Thoracic aorta (tissue), 2 donors: ENCODE measurements around the gene SRSF10. TPM values are rescaled to one million over a fixed set of nuclear protein-coding genes. Genes with fewer than 3 reads are reported as not detected.

ENCODE experiments used
- ATAC-seq: fragments of 150-250 bp; one replicate; pipeline ENCODE4 v1.8.0; 2017; ENCODE audit warnings: low read depth; ENCODE audit not compliant: insufficient number of reproducible peaks, low FRiP score
- DNase-seq: peaks from one replicate; pipeline ENCODE4 v3.0.0-alpha.2; 2020; ENCODE audit warnings: low spot score
- H3K27ac ChIP-seq, 2 donors: fragments of 200-600 bp; sonication (generic); 1 replicate in 1 of 2; 2 replicates in 1 of 2; pipeline ENCODE4 v1.5.1; 2016; ENCODE audit warnings: mild to moderate bottlenecking in 2 of 2, moderate library complexity in 2 of 2
- H3K27me3 ChIP-seq: fragments of 200-600 bp; sonication (generic); replicated peaks from 2 replicates; pipeline ENCODE4 v1.6.0; 2016; ENCODE audit warnings: mild to moderate bottlenecking; ENCODE audit not compliant: insufficient read depth
- H3K36me3 ChIP-seq: fragments of 200-600 bp; sonication (generic); one replicate; pipeline ENCODE4 v1.5.1; 2016
- H3K4me1 ChIP-seq, 2 donors: fragments of 200-600 bp; sonication (generic); 1 replicate in 1 of 2; 2 replicates in 1 of 2; pipeline versions ENCODE4 v1.5.1 to v1.6.0; 2016; ENCODE audit warnings: low read depth in 2 of 2, mild to moderate bottlenecking in 1 of 2; ENCODE audit not compliant: control insufficient read depth in 1 of 2
- H3K4me3 ChIP-seq: fragments of 200-600 bp; sonication (generic); 2 replicates; pipeline ENCODE4 v1.5.1; 2016; ENCODE audit warnings: mild to moderate bottlenecking
- H3K9me3 ChIP-seq: fragments of 200-600 bp; sonication (generic); 2 replicates; pipeline ENCODE4 v1.5.1; 2016
- total RNA-seq, 2 donors: library from RNA; depleted of rRNA; stranded (reverse); fragments of >200 nt; gene quantifications; one replicate each; pipeline versions ENCODE4 v1.1.0 to v1.2.3, GENCODE V29; 2016
- TF ChIP-seq, protein P1 (sequence below): fragments of 200-600 bp; sonication (generic); IDR thresholded peaks from one replicate; pipeline ENCODE4 v1.5.1; 2019; ENCODE audit warnings: antibody characterized with exemption

SRSF10 gene
- total RNA-seq, 2 donors from 2014 or later = 73.9 to 126 TPM

GRCh38 chr1:23914921-23915320, 65.2 kb downstream of the SRSF10 start:
- H3K4me1 ChIP-seq = peaks cover 0 to 5% of the 10 kb centered on the region in 2 donors
- no peak overlapping the region for H3K4me3 ChIP-seq
- DNase-seq (no peak), ATAC-seq (no peak)
- TF ChIP-seq, protein P1, sequence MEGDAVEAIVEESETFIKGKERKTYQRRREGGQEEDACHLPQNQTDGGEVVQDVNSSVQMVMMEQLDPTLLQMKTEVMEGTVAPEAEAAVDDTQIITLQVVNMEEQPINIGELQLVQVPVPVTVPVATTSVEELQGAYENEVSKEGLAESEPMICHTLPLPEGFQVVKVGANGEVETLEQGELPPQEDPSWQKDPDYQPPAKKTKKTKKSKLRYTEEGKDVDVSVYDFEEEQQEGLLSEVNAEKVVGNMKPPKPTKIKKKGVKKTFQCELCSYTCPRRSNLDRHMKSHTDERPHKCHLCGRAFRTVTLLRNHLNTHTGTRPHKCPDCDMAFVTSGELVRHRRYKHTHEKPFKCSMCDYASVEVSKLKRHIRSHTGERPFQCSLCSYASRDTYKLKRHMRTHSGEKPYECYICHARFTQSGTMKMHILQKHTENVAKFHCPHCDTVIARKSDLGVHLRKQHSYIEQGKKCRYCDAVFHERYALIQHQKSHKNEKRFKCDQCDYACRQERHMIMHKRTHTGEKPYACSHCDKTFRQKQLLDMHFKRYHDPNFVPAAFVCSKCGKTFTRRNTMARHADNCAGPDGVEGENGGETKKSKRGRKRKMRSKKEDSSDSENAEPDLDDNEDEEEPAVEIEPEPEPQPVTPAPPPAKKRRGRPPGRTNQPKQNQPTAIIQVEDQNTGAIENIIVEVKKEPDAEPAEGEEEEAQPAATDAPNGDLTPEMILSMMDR = no peak
- H3K36me3 ChIP-seq = no peaks in the 10 kb centered on the region
- no peaks in the 10 kb centered on the region for H3K27me3 ChIP-seq
- no peak overlapping the region for H3K27ac ChIP-seq
- H3K9me3 ChIP-seq = no peaks in the 10 kb centered on the region

Other genes starting within 250 kb of the SRSF10 start
- gene ELOA, start 236.9 kb downstream of the SRSF10 start, total RNA-seq = 10 to 100 TPM; 23.3 to 40.6 TPM
- 10 to 100 TPM; 42.9 to 57.0 TPM for gene PITHD1, start 201.9 kb downstream of the SRSF10 start, total RNA-seq
- gene LYPLA2, start 189.2 kb downstream of the SRSF10 start, total RNA-seq = 10 to 100 TPM; 29.6 to 37.2 TPM
- 10 to 100 TPM in 1 of 2 donors, 1 to 10 TPM in 1; 8.3 to 10.0 TPM for gene GALE, start 179.6 kb downstream of the SRSF10 start, total RNA-seq
- gene HMGCL, start 154.9 kb downstream of the SRSF10 start, total RNA-seq = 10 to 100 TPM; 27.6 to 31.7 TPM
- 10 to 100 TPM; 30.5 to 70.8 TPM for gene FUCA1, start 112.0 kb downstream of the SRSF10 start, total RNA-seq
- gene CNR2, start 67.0 kb downstream of the SRSF10 start, total RNA-seq = under 1 TPM in 1 of 2 donors, not detected in 1; 0.41 TPM
- gene PNRC2, start 20.5 kb downstream of the SRSF10 start, total RNA-seq = 100 to 1,000 TPM in 1 of 2 donors, 10 to 100 TPM in 1; 77.6 to 143 TPM
- 1 to 10 TPM; 1.5 to 1.6 TPM for gene MYOM3, start 131.8 kb upstream of the SRSF10 start, total RNA-seq
- gene IL22RA1, start 162.8 kb upstream of the SRSF10 start, total RNA-seq = under 1 TPM; 0.14 to 0.21 TPM
- gene IFNLR1, start 207.0 kb upstream of the SRSF10 start, total RNA-seq = under 1 TPM in 1 of 2 donors, not detected in 1; 0.14 TPM